HepG2 (cell line): ENCODE results near the gene PCYT2. TPM values are rescaled to one million over a fixed set of nuclear protein-coding genes. Genes with fewer than 3 reads are reported as not detected.

ENCODE experiments used
- ARNT ChIP-seq: fragments of 450-650 bp; IDR thresholded peaks from 2 replicates; pipeline ENCODE4 v1.6.1; 2017
- ATAD3A ChIP-seq: sonication (generic); formaldehyde crosslinking; IDR thresholded peaks from 2 replicates; pipeline ENCODE4 v1.4.0; 2020; ENCODE audit warnings: missing genetic modification reagents
- ATF7-NPFF ChIP-seq: sonication (generic); formaldehyde crosslinking; IDR thresholded peaks from 2 replicates; pipeline ENCODE4 v1.8.1; 2023; ENCODE audit warnings: mild to moderate bottlenecking, low read depth, missing genetic modification reagents, moderate library complexity
- GLI4 ChIP-seq: sonication (generic); formaldehyde crosslinking; IDR thresholded peaks from 2 replicates; pipeline ENCODE4 v1.5.1; 2020; ENCODE audit warnings: missing genetic modification reagents, mild to moderate bottlenecking, moderate library complexity, borderline replicate concordance
- HDAC6 ChIP-seq: fragments of 200-600 bp; sonication (generic); IDR thresholded peaks from 2 replicates; pipeline ENCODE4 v1.7.0; 2017; ENCODE audit warnings: mild to moderate bottlenecking, antibody characterized with exemption, low read length, low read depth
- KDM3A ChIP-seq: IDR thresholded peaks from 2 replicates; pipeline ENCODE4 v1.6.1; 2018; ENCODE audit warnings: low read depth, missing compliant biosample characterization
- MEF2D ChIP-seq: sonication (generic); formaldehyde crosslinking; IDR thresholded peaks from 2 replicates; pipeline ENCODE4 v1.5.1; 2020; ENCODE audit warnings: mild to moderate bottlenecking, missing genetic modification reagents
- RCOR2 ChIP-seq: IDR thresholded peaks from 2 replicates; pipeline ENCODE4 v1.6.1; 2016; ENCODE audit warnings: missing biosample characterization, missing genetic modification reagents
- SP4 ChIP-seq: sonication (generic); formaldehyde crosslinking; IDR thresholded peaks from 2 replicates; pipeline ENCODE4 v1.8.1; 2023; ENCODE audit warnings: mild to moderate bottlenecking, missing genetic modification reagents
- ZIK1 ChIP-seq: sonication (generic); formaldehyde crosslinking; IDR thresholded peaks from 2 replicates; pipeline ENCODE4 v1.5.0; 2020; ENCODE audit warnings: mild to moderate bottlenecking, low read depth, missing genetic modification reagents, borderline replicate concordance
- ZNF17 ChIP-seq: sonication (generic); formaldehyde crosslinking; IDR thresholded peaks from 2 replicates; pipeline ENCODE4 v1.5.0; 2020; ENCODE audit warnings: mild to moderate bottlenecking, missing genetic modification reagents
- ZNF282 ChIP-seq: fragments of 450-650 bp; IDR thresholded peaks from 2 replicates; pipeline ENCODE4 v1.6.1; 2018; ENCODE audit not compliant: partially characterized antibody
- ZNF468 ChIP-seq: sonication (generic); formaldehyde crosslinking; IDR thresholded peaks from 2 replicates; pipeline ENCODE4 v1.8.0; 2022; ENCODE audit warnings: mild to moderate bottlenecking, moderate library complexity, missing genetic modification reagents
- ZNF558 ChIP-seq: sonication (generic); formaldehyde crosslinking; IDR thresholded peaks from 2 replicates; pipeline ENCODE4 v1.9.0; 2022; ENCODE audit warnings: mild to moderate bottlenecking, missing genetic modification reagents, borderline replicate concordance
- ZNF572 ChIP-seq: sonication (generic); formaldehyde crosslinking; IDR thresholded peaks from 2 replicates; pipeline ENCODE4 v1.5.1; 2020; ENCODE audit warnings: mild to moderate bottlenecking, missing genetic modification reagents
- ZNF652 ChIP-seq: IDR thresholded peaks from 2 replicates; pipeline ENCODE4 v1.6.1; 2016; ENCODE audit warnings: low read depth, borderline replicate concordance
- ZNF737 ChIP-seq: sonication (generic); formaldehyde crosslinking; IDR thresholded peaks from 2 replicates; pipeline ENCODE4 v1.5.0; 2020; ENCODE audit warnings: missing genetic modification reagents, mild to moderate bottlenecking, borderline replicate concordance
- ZNF788 ChIP-seq: sonication (generic); formaldehyde crosslinking; IDR thresholded peaks from 2 replicates; pipeline ENCODE4 v1.5.0; 2020; ENCODE audit warnings: mild to moderate bottlenecking, missing genetic modification reagents, borderline replicate concordance
- polyA plus RNA-seq, 8 experiments: library from polyadenylated mRNA; depleted of rRNA in 3 of 8; stranded (reverse) in 7 of 8; unstranded in 1 of 8; fragments of >200 nt; fragmentation: Illumina TruSeq in 4 of 8; extraction: Trizol in 4 of 8; gene quantifications; 2 replicates each; pipeline versions ENCODE4 v1.2.1 to v1.2.3, GENCODE V29; 2011 to 2016; ENCODE audit warnings: low read depth in 4 of 8, missing spikeins in 1 of 8, mixed read lengths in 1 of 8; ENCODE audit not compliant: insufficient read depth in 1 of 8
- total RNA-seq, 5 experiments: library from RNA; depleted of rRNA; stranded (reverse); fragments of >200 nt; fragmentation: Illumina TruSeq; extraction: Trizol; gene quantifications; 2 replicates each; pipeline ENCODE4 v1.2.3, GENCODE V29; 2016; ENCODE audit warnings: low read depth in 1 of 5
- TF ChIP-seq, protein P1 (sequence below): sonication (generic); formaldehyde crosslinking; IDR thresholded peaks from 2 replicates; pipeline ENCODE4 v1.5.0; 2020; ENCODE audit warnings: missing genetic modification reagents, mild to moderate bottlenecking, borderline replicate concordance
- TF ChIP-seq, protein P2 (sequence below): fragments of 450-650 bp; IDR thresholded peaks from 2 replicates; pipeline ENCODE4 v1.6.1; 2017
- TF ChIP-seq, protein P3 (sequence below): sonication (generic); formaldehyde crosslinking; IDR thresholded peaks from 2 replicates; pipeline ENCODE4 v1.4.0; 2020; ENCODE audit warnings: mild to moderate bottlenecking, missing genetic modification reagents
- TF ChIP-seq, protein P4 (sequence below): sonication (generic); formaldehyde crosslinking; IDR thresholded peaks from 2 replicates; pipeline ENCODE4 v1.4.0; 2020; ENCODE audit warnings: missing genetic modification reagents, mild to moderate bottlenecking, borderline replicate concordance

PCYT2 gene
- total and polyA plus RNA-seq, 2 of the 13 experiments (the other 11 are each of a cell fraction or from before 2014, with no cell fraction given): 147 to 297 TPM

DNA sequence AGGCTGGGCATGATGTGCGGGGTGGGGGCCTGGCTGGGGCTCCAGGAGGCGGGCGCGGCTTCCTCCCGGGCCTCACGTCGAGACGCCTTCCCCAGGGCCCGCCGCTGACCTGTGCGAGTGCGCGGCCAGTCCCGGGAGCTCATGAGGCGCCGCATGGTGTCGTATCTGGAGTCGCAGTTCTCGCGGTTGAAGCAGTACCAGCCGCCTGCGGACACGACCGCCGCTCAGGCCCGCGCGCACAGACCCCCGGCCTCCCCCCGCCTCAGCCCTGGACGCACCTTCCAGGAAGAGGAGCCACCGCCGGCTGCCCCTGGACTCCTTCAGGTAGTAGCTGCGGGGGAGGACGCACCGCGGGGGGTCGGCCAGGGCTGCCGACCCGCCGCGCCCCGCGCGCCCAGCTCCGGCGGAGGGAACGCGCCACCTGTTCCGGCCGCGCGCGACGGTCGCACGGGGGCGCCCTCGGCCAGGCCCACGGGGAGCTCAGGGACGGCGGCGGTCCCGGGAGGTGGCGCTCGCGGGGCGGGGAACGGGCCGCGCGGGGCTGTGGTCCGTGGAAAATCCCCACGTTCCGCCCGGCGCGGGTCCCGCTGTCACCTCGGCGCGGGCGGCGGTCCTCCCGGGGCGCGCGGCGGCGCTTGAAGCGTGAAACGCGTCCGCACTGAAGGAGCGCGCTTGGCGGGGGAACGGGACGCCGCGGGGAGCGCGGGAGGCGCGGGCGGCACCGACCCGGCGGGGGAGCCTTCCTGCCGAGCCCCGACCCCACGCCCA, 48.3 kb upstream of the PCYT2 start (continued):
- TF ChIP-seq, protein P1, sequence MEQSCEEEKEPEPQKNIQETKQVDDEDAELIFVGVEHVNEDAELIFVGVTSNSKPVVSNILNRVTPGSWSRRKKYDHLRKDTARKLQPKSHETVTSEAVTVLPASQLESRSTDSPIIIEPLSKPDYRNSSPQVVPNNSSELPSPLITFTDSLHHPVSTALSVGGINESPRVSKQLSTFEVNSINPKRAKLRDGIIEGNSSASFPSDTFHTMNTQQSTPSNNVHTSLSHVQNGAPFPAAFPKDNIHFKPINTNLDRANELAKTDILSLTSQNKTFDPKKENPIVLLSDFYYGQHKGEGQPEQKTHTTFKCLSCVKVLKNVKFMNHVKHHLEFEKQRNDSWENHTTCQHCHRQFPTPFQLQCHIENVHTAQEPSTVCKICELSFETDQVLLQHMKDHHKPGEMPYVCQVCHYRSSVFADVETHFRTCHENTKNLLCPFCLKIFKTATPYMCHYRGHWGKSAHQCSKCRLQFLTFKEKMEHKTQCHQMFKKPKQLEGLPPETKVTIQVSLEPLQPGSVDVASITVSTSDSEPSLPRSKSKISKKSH (CRISPR knock-in tag): no peak
- TF ChIP-seq ZNF788 (CRISPR knock-in tag) (peak; percentile 40; the same call in 1 of the 2 replicates), ATF7-NPFF (CRISPR knock-in tag) (peak; percentile 70; the same call in 1 of the 2 replicates), ZNF282 (no peak), ZNF737 (CRISPR knock-in tag) (no peak), HDAC6 (no peak), ARNT (no peak), ZNF652 (CRISPR knock-in tag) (no peak), ZIK1 (CRISPR knock-in tag) (no peak), ZNF558 (peak; percentile 77; the same call in 1 of the 2 replicates), ATAD3A (CRISPR knock-in tag) (no peak), ZNF468 (CRISPR knock-in tag) (no peak), RCOR2 (CRISPR knock-in tag) (no peak), ZNF572 (CRISPR knock-in tag) (no peak), MEF2D (no peak), SP4 (peak; percentile 29; the same call in 1 of the 2 replicates), GLI4 (CRISPR knock-in tag) (no peak; the same call in 1 of the 2 replicates), ZNF17 (no peak), KDM3A (no peak; the same call in 1 of the 2 replicates)
- TF ChIP-seq, protein P2, sequence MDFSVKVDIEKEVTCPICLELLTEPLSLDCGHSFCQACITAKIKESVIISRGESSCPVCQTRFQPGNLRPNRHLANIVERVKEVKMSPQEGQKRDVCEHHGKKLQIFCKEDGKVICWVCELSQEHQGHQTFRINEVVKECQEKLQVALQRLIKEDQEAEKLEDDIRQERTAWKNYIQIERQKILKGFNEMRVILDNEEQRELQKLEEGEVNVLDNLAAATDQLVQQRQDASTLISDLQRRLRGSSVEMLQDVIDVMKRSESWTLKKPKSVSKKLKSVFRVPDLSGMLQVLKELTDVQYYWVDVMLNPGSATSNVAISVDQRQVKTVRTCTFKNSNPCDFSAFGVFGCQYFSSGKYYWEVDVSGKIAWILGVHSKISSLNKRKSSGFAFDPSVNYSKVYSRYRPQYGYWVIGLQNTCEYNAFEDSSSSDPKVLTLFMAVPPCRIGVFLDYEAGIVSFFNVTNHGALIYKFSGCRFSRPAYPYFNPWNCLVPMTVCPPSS: no peak
- TF ChIP-seq, protein P3, sequence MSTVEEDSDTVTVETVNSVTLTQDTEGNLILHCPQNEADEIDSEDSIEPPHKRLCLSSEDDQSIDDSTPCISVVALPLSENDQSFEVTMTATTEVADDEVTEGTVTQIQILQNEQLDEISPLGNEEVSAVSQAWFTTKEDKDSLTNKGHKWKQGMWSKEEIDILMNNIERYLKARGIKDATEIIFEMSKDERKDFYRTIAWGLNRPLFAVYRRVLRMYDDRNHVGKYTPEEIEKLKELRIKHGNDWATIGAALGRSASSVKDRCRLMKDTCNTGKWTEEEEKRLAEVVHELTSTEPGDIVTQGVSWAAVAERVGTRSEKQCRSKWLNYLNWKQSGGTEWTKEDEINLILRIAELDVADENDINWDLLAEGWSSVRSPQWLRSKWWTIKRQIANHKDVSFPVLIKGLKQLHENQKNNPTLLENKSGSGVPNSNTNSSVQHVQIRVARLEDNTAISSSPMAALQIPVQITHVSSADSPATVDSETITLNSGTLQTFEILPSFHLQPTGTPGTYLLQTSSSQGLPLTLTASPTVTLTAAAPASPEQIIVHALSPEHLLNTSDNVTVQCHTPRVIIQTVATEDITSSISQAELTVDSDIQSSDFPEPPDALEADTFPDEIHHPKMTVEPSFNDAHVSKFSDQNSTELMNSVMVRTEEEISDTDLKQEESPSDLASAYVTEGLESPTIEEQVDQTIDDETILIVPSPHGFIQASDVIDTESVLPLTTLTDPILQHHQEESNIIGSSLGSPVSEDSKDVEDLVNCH: no peak
- TF ChIP-seq, protein P4, sequence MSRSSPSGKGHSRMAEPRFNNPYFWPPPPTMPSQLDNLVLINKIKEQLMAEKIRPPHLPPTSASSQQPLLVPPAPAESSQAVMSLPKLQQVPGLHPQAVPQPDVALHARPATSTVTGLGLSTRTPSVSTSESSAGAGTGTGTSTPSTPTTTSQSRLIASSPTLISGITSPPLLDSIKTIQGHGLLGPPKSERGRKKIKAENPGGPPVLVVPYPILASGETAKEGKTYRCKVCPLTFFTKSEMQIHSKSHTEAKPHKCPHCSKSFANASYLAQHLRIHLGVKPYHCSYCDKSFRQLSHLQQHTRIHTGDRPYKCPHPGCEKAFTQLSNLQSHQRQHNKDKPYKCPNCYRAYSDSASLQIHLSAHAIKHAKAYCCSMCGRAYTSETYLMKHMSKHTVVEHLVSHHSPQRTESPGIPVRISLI: no peak
